Measurements from ENCODE around the gene CNPY1.

CNPY1 gene

GRCh38 chr7:155488483-155489127 lies 57.8 kb downstream of the CNPY1 start:
- TF ChIP-seq FOXP2 (optimal IDR thresholded peaks at IDR 0.05; ENCODE audit: borderline replicate concordance, extremely low read depth, extremely low read length, insufficient read depth) (no peak), TAF1 (IDR thresholded peaks at IDR 0.05; ENCODE audit: borderline replicate concordance, insufficient read depth, low read length) (no peak), SIN3A (IDR thresholded peaks at IDR 0.05; ENCODE audit: borderline replicate concordance, insufficient read depth, low read length) (no peak), POLR2AphosphoS5 (IDR thresholded peaks at IDR 0.05; ENCODE audit: low read depth, low read length) (no peak)
- TF ChIP-seq, protein P1, sequence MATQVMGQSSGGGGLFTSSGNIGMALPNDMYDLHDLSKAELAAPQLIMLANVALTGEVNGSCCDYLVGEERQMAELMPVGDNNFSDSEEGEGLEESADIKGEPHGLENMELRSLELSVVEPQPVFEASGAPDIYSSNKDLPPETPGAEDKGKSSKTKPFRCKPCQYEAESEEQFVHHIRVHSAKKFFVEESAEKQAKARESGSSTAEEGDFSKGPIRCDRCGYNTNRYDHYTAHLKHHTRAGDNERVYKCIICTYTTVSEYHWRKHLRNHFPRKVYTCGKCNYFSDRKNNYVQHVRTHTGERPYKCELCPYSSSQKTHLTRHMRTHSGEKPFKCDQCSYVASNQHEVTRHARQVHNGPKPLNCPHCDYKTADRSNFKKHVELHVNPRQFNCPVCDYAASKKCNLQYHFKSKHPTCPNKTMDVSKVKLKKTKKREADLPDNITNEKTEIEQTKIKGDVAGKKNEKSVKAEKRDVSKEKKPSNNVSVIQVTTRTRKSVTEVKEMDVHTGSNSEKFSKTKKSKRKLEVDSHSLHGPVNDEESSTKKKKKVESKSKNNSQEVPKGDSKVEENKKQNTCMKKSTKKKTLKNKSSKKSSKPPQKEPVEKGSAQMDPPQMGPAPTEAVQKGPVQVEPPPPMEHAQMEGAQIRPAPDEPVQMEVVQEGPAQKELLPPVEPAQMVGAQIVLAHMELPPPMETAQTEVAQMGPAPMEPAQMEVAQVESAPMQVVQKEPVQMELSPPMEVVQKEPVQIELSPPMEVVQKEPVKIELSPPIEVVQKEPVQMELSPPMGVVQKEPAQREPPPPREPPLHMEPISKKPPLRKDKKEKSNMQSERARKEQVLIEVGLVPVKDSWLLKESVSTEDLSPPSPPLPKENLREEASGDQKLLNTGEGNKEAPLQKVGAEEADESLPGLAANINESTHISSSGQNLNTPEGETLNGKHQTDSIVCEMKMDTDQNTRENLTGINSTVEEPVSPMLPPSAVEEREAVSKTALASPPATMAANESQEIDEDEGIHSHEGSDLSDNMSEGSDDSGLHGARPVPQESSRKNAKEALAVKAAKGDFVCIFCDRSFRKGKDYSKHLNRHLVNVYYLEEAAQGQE (IDR thresholded peaks at IDR 0.05; ENCODE audit: insufficient read depth in 1 of 2, low read depth in 2 of 2, low read length in 2 of 2), result no peak

DNA sequence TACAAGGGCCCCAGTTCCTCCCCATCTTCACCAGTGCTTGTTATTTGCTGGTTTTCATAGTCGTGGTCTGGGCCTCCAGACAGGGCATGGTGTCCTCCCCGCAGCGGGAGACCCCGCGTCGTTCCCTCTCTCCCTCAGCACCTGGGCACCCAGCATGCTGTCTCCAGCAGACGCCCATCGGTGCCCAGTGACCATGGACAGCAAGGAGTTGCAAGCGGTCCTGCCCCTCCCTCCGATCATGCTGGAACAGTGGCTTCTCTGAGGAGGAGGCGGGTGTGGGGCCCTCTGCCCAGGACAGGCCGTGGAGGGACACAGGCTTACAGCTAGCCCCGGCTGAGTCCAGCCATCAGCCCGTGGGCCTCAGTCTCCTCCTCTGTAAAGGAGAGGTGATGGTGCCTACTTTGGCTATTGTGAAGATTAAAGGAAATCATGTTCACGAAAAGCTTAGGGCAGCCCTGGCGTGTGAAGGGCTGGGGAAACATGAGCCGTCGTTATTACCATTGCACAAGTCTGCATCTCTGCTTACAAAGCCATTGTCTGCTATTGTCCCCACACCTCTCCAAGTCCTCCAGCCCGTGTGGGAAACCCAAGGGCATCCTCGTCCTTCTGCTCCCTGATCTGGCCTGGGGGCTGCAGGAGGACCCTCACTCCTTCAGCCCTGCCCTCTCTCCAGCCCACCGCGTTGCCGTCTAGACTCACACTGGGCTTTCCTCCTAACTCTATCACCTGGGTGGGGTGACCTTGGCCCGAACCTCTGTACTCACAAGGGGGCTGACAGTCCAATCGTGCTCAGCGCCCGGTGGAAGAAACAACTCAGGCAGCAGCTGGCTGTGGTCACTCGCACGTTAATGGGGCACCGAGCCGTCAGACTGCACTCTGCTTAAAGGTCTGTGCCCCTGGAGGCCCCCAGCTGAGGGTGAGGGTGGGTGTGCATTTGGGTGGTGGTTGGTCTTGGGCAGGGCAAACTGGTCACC lies 58.6 kb downstream of the CNPY1 start:
- TF ChIP-seq SIN3A (IDR thresholded peaks at IDR 0.05; ENCODE audit: borderline replicate concordance, insufficient read depth, low read length) (no peak), TAF1 (IDR thresholded peaks at IDR 0.05; ENCODE audit: borderline replicate concordance, insufficient read depth, low read length) (no peak), POLR2AphosphoS5 (IDR thresholded peaks at IDR 0.05; ENCODE audit: low read depth, low read length) (no peak), FOXP2 (optimal IDR thresholded peaks at IDR 0.05; ENCODE audit: borderline replicate concordance, extremely low read depth, extremely low read length, insufficient read depth) (no peak)
- TF ChIP-seq, protein P1 (IDR thresholded peaks at IDR 0.05; ENCODE audit: insufficient read depth in 1 of 2, low read depth in 2 of 2, low read length in 2 of 2), result no peak

GRCh38 chr7:155486783-155487508 lies 59.4 kb downstream of the CNPY1 start:
- no peak for TF ChIP-seq SIN3A (IDR thresholded peaks at IDR 0.05; ENCODE audit: borderline replicate concordance, insufficient read depth, low read length)
- TF ChIP-seq FOXP2 (optimal IDR thresholded peaks at IDR 0.05; ENCODE audit: borderline replicate concordance, extremely low read depth, extremely low read length, insufficient read depth), result no peak
- TF ChIP-seq POLR2AphosphoS5 (IDR thresholded peaks at IDR 0.05; ENCODE audit: low read depth, low read length), result no peak
- TF ChIP-seq, protein P1 (IDR thresholded peaks at IDR 0.05; ENCODE audit: insufficient read depth in 1 of 2, low read depth in 2 of 2, low read length in 2 of 2), result no peak
- TF ChIP-seq TAF1 (IDR thresholded peaks at IDR 0.05; ENCODE audit: borderline replicate concordance, insufficient read depth, low read length), result no peak

- TF ChIP-seq FOXP2 (optimal IDR thresholded peaks at IDR 0.05; ENCODE audit: borderline replicate concordance, extremely low read depth, extremely low read length, insufficient read depth) (no peak), TAF1 (IDR thresholded peaks at IDR 0.05; ENCODE audit: borderline replicate concordance, insufficient read depth, low read length) (no peak), SIN3A (IDR thresholded peaks at IDR 0.05; ENCODE audit: borderline replicate concordance, insufficient read depth, low read length) (no peak)
- TF ChIP-seq, protein P1 (IDR thresholded peaks at IDR 0.05; ENCODE audit: insufficient read depth in 1 of 2, low read depth in 2 of 2, low read length in 2 of 2), result no peak
These were observed 61.6 kb downstream of the CNPY1 start for GRCh38 chr7:155484483-155485399.
